Smooth muscle cell (in vitro differentiated cells): Measurements from ENCODE around the gene MAPK1. TPM values are rescaled to one million over a fixed set of nuclear protein-coding genes. Genes with fewer than 3 reads are reported as not detected.

Source experiments
- DNase-seq: peaks from one replicate; lab custom pipeline; 2025; ENCODE audit not compliant: unreplicated experiment; lab: John Stamatoyannopoulos, UW
- H2AFZ ChIP-seq: fragments of 200-600 bp; sonication (generic); 2 replicates; pipeline ENCODE4 v1.6.0; 2016; ENCODE audit warnings: antibody characterized with exemption, low read depth, mild to moderate bottlenecking
- H3F3A ChIP-seq: fragments of 200-600 bp; sonication (generic); 2 replicates; pipeline ENCODE4 v1.6.0; 2017; ENCODE audit warnings: antibody characterized with exemption, low read depth
- H3K27ac ChIP-seq: fragments of 200-600 bp; sonication (generic); 2 replicates; pipeline ENCODE4 v1.5.1; 2016; ENCODE audit warnings: low read depth, mild to moderate bottlenecking
- H3K27me3 ChIP-seq: fragments of 200-600 bp; sonication (generic); 2 replicates; pipeline ENCODE4 v1.6.1; 2016; ENCODE audit warnings: low read depth, mild to moderate bottlenecking
- H3K36me3 ChIP-seq: fragments of 200-600 bp; sonication (generic); 2 replicates; pipeline ENCODE4 v1.5.1; 2016; ENCODE audit warnings: low read depth
- H3K4me1 ChIP-seq: fragments of 200-600 bp; sonication (generic); 2 replicates; pipeline ENCODE4 v1.5.1; 2016; ENCODE audit warnings: low read depth
- H3K4me2 ChIP-seq: fragments of 200-600 bp; sonication (generic); 2 replicates; pipeline ENCODE4 v1.6.0; 2016; ENCODE audit warnings: mild to moderate bottlenecking
- H3K4me3 ChIP-seq: fragments of 200-600 bp; sonication (generic); 2 replicates; pipeline ENCODE4 v1.5.1; 2016; ENCODE audit warnings: mild to moderate bottlenecking
- H3K79me2 ChIP-seq: fragments of 200-600 bp; sonication (generic); 2 replicates; pipeline ENCODE4 v1.6.0; 2016; ENCODE audit warnings: low read depth, mild to moderate bottlenecking
- H3K9ac ChIP-seq: fragments of 200-600 bp; sonication (generic); 2 replicates; pipeline ENCODE4 v1.6.0; 2016; ENCODE audit warnings: low read depth
- H3K9me3 ChIP-seq: fragments of 200-600 bp; sonication (generic); replicated peaks from 2 replicates; pipeline ENCODE4 v1.5.1; 2016; ENCODE audit warnings: low read depth
- H4K20me1 ChIP-seq: fragments of 200-600 bp; sonication (generic); 2 replicates; pipeline ENCODE4 v1.6.0; 2016; ENCODE audit warnings: low read depth
- WGBS: methylation state at CpG from one replicate; pipeline ENCODE4 v1.1.7; 2016; ENCODE audit warnings: low lambda C conversion rate; 5-methylcytosine and 5-hydroxymethylcytosine counted together
- polyA plus RNA-seq: library from polyadenylated mRNA; unstranded; fragments of >200 nt; fragmentation: Nextera tagmentation; extraction: Ambion mirVana; gene quantifications from 2 replicates; pipeline ENCODE4 v1.2.1, GENCODE V29; 2016
- total RNA-seq: library from RNA; depleted of rRNA; stranded (reverse); fragments of >200 nt; gene quantifications from 2 replicates; pipeline ENCODE4 v1.2.3, GENCODE V29; 2014
- TF ChIP-seq, protein P1 (sequence below): fragments of 200-600 bp; sonication (generic); IDR thresholded peaks from 2 replicates; pipeline ENCODE4 v1.5.1; 2017; ENCODE audit warnings: borderline replicate concordance, mild to moderate bottlenecking, antibody characterized with exemption; ENCODE audit not compliant: insufficient read depth, poor library complexity, severe bottlenecking

MAPK1 gene
- total and polyA plus RNA-seq, 2 experiments from 2014 or later = 57.1 to 62.3 TPM

DNA sequence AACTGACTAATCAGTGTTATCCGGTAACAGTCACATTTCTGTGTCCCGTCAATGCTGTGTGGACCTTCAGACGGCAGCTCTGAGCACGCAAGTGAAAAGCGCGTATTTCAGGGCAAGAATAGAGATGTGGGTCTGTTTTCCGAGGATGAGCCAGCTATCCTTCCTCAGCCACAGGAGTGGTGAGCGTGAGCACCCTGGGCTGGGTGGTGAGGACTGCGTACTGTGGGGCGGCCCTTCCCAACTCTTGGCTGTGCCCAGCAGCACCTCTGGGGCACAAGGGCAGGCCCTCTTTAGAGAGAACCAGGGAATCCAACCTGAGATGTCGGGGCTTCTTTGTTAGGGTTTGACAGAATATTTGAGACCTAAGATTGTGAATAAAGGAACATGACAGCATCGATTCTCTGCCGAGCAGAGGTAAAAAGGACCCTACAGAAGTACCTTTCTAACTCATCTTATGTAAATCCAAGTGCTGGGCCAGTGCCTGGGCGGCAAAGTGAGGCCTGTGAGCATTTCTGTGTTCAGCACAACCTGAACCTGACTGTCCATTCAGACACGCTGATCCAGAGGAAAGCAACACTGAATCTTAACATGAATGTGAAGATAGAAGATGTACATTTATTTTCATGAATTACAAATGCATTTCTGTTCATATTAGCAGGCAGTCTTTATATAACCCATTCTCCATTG, 105.3 kb downstream of the MAPK1 start:
- Histone ChIP-seq H3K9ac (no peak overlapping the region), H3F3A (no peaks in the 10 kb centered on the region), H3K36me3 (peaks cover 14% of the 10 kb centered on the region), H3K79me2 (no peaks in the 10 kb centered on the region), H3K27ac (no peak overlapping the region), H3K27me3 (no peaks in the 10 kb centered on the region), H3K4me2 (no peak overlapping the region), H2AFZ (no peak overlapping the region), H3K9me3 (no peaks in the 10 kb centered on the region), H4K20me1 (peaks cover 15% of the 10 kb centered on the region), H3K4me3 (no peak overlapping the region), H3K4me1 (no peaks in the 10 kb centered on the region)
- TF ChIP-seq, protein P1, sequence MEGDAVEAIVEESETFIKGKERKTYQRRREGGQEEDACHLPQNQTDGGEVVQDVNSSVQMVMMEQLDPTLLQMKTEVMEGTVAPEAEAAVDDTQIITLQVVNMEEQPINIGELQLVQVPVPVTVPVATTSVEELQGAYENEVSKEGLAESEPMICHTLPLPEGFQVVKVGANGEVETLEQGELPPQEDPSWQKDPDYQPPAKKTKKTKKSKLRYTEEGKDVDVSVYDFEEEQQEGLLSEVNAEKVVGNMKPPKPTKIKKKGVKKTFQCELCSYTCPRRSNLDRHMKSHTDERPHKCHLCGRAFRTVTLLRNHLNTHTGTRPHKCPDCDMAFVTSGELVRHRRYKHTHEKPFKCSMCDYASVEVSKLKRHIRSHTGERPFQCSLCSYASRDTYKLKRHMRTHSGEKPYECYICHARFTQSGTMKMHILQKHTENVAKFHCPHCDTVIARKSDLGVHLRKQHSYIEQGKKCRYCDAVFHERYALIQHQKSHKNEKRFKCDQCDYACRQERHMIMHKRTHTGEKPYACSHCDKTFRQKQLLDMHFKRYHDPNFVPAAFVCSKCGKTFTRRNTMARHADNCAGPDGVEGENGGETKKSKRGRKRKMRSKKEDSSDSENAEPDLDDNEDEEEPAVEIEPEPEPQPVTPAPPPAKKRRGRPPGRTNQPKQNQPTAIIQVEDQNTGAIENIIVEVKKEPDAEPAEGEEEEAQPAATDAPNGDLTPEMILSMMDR = no peak
- DNase-seq = no peak
- WGBS = 95% methylated on average over 15 of the region's 15 CpGs

DNA sequence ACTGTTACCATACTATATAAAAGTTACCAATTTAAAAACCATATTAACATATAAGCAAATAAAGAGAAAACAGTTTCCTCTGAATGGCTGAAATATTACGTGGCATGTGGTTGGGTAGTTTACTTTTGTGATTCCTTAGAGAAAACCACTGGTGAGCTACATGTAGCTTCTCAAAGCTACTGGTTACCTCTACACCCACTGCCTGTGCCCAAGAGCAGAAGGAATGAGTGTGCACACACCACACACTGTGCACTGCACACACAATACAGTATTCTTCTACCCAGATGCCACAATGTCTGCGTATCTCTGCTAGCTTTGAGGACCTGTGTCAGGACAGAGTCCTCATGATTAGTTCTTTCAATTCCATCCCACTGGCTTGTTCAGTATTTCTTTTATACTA, 106.4 kb downstream of the MAPK1 start:
- Histone ChIP-seq H3K27ac (peak overlapping the region; percentile 57), H2AFZ (no peak overlapping the region), H3K4me3 (no peak overlapping the region), H3K79me2 (no peaks in the 10 kb centered on the region), H3K4me1 (no peaks in the 10 kb centered on the region), H3F3A (no peaks in the 10 kb centered on the region), H3K4me2 (no peak overlapping the region), H4K20me1 (peaks cover 15% of the 10 kb centered on the region), H3K27me3 (no peaks in the 10 kb centered on the region), H3K9ac (no peak overlapping the region), H3K9me3 (no peaks in the 10 kb centered on the region), H3K36me3 (peaks cover 14% of the 10 kb centered on the region)
- WGBS = 90% methylated on average over 2 of the region's 2 CpGs
- DNase-seq = no peak
- TF ChIP-seq, protein P1 = no peak

DNA sequence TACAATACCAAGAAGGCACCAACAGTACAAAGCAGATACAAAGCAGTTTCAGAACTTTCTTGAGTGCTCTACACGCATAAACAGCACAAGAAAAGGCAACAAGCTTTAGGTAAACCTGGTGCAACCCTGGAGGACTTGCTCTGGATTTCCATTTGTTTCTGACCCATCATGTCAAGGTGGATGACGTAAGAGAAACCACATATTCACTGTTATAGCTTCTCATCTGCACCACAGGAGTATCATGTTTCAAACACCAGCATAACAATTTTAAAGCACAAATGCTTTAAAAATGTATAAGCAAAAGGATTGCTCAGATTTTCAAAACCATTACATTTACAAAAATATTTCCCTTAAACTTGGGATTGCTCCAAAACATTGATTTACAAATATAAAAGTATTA, 106.8 kb downstream of the MAPK1 start:
- Histone ChIP-seq H2AFZ (no peak overlapping the region), H3K9ac (no peak overlapping the region), H4K20me1 (peaks cover 15% of the 10 kb centered on the region), H3K4me3 (no peak overlapping the region), H3K4me2 (no peak overlapping the region), H3K9me3 (no peaks in the 10 kb centered on the region), H3F3A (no peaks in the 10 kb centered on the region), H3K36me3 (peaks cover 14% of the 10 kb centered on the region), H3K4me1 (peaks cover 4% of the 10 kb centered on the region), H3K79me2 (no peaks in the 10 kb centered on the region), H3K27ac (peak overlapping the region; percentile 57), H3K27me3 (no peaks in the 10 kb centered on the region)
- DNase-seq = no peak
- TF ChIP-seq, protein P1 = no peak
- WGBS = 81% methylated on average over 2 of the region's 2 CpGs
